HepG2 (cell line): ENCODE measurements around the gene CREB3.

Experiments used
- CTCF ChIP-seq: sonication (generic); formaldehyde crosslinking; IDR thresholded peaks from 2 replicates; pipeline ENCODE4 v1.5.0; 2020; ENCODE audit warnings: mild to moderate bottlenecking, missing genetic modification reagents, moderate library complexity
- GABPA ChIP-seq, 2 experiments: IDR thresholded peaks; 2 replicates each; pipeline ENCODE4 v1.6.1; 2011 to 2016; ENCODE audit warnings: low read depth in 2 of 2, low read length in 1 of 2, missing biosample characterization in 1 of 2, missing genetic modification characterization in 1 of 2
- HCFC1 ChIP-seq: fragments of 150-350 bp; IDR thresholded peaks from 2 replicates; pipeline ENCODE4 v1.6.1; 2014; ENCODE audit warnings: low read depth, low read length
- HNF1A ChIP-seq, 2 experiments: sonication (generic) in 1 of 2; formaldehyde crosslinking in 1 of 2; IDR thresholded peaks; 2 replicates each; pipeline versions ENCODE4 v1.4.0 to v1.6.1; 2016 to 2020; ENCODE audit warnings: borderline replicate concordance in 1 of 2, low read depth in 1 of 2, mild to moderate bottlenecking in 1 of 2, missing genetic modification reagents in 1 of 2
- JUNB ChIP-seq: sonication (generic); formaldehyde crosslinking; IDR thresholded peaks from 2 replicates; pipeline ENCODE4 v1.8.0; 2022; ENCODE audit warnings: missing genetic modification reagents, mild to moderate bottlenecking, borderline replicate concordance
- JUND ChIP-seq: sonication (generic); formaldehyde crosslinking; IDR thresholded peaks from 2 replicates; pipeline ENCODE4 v1.8.0; 2022; ENCODE audit warnings: mild to moderate bottlenecking, missing genetic modification reagents
- KAT2B ChIP-seq: fragments of 150-350 bp; IDR thresholded peaks from 2 replicates; pipeline ENCODE4 v1.6.1; 2014; ENCODE audit warnings: low read depth, low read length, borderline replicate concordance
- MYNN ChIP-seq: sonication (generic); formaldehyde crosslinking; IDR thresholded peaks from 2 replicates; pipeline ENCODE4 v1.4.0; 2020; ENCODE audit warnings: mild to moderate bottlenecking, low read depth, missing genetic modification reagents
- RAD21 ChIP-seq: fragments of 450-650 bp; formaldehyde crosslinking; IDR thresholded peaks from 2 replicates; pipeline ENCODE4 v1.5.0; 2020; ENCODE audit warnings: mild to moderate bottlenecking
- SAP130 ChIP-seq: IDR thresholded peaks from 2 replicates; pipeline ENCODE4 v1.6.1; 2016; ENCODE audit warnings: low read depth
- ZNF747 ChIP-seq: sonication (generic); formaldehyde crosslinking; IDR thresholded peaks from 2 replicates; pipeline ENCODE4 v1.8.1; 2023; ENCODE audit warnings: missing genetic modification reagents, mild to moderate bottlenecking, borderline replicate concordance

GRCh38 chr9:35737143-35737542, 4.7 kb downstream of the CREB3 start:
- TF ChIP-seq JUNB (no peak), KAT2B (no peak), JUND (CRISPR knock-in tag) (no peak), GABPA (IDR thresholded peaks at IDR 0.05; ENCODE audit: low read depth, low read length) (no peak), GABPA (CRISPR knock-in tag; IDR thresholded peaks at IDR 0.05; ENCODE audit: low read depth) (no peak), HCFC1 (no peak), MYNN (CRISPR knock-in tag) (no peak), SAP130 (CRISPR knock-in tag) (no peak), HNF1A (IDR thresholded peaks at IDR 0.05; ENCODE audit: low read depth) (no peak), HNF1A (CRISPR knock-in tag; IDR thresholded peaks at IDR 0.05; ENCODE audit: borderline replicate concordance) (no peak), RAD21 (CRISPR knock-in tag) (no peak), CTCF (CRISPR knock-in tag) (no peak), ZNF747 (CRISPR knock-in tag) (no peak)
